Activated CD4-positive, alpha-beta T cell treated with anti-CD3 and anti-CD28 coated beads, Interleukin-2, amount 50 U/mL, for 48 hours (primary cell): ENCODE results near the gene SLC15A5.

Experiments
- DNase-seq, 2 experiments: peaks; one replicate each; pipeline ENCODE4 v3.0.0-alpha.2; 2020

SLC15A5 gene

GRCh38 chr12:16171348-16171747 is 106.1 kb downstream of the SLC15A5 start:
- DNase-seq, result no peak

- no peak for DNase-seq
These were observed 109.4 kb downstream of the SLC15A5 start for GRCh38 chr12:16168078-16168477.

GRCh38 chr12:16166563-16167470 is 110.7 kb downstream of the SLC15A5 start:
- DNase-seq, result no peak

- DNase-seq, result no peak
These were observed 112.0 kb downstream of the SLC15A5 start for GRCh38 chr12:16165506-16165905.

- no peak for DNase-seq
These were observed 113.6 kb downstream of the SLC15A5 start for GRCh38 chr12:16163901-16164300.

GRCh38 chr12:16163146-16163545 is 114.3 kb downstream of the SLC15A5 start:
- DNase-seq, result no peak

GRCh38 chr12:16159571-16159970 is 117.9 kb downstream of the SLC15A5 start:
- no peak for DNase-seq

- no peak for DNase-seq
These were observed 119.4 kb downstream of the SLC15A5 start for GRCh38 chr12:16158050-16158449.

GRCh38 chr12:16155938-16156337 is 121.5 kb downstream of the SLC15A5 start:
- DNase-seq, result no peak

GRCh38 chr12:16154990-16155389 is 122.5 kb downstream of the SLC15A5 start:
- DNase-seq, result no peak

GRCh38 chr12:16152885-16153673 is 124.4 kb downstream of the SLC15A5 start:
- DNase-seq, result no peak

- DNase-seq, result no peak
These were observed 127.2 kb downstream of the SLC15A5 start for GRCh38 chr12:16150276-16150675.

GRCh38 chr12:16148938-16149337 is 128.5 kb downstream of the SLC15A5 start:
- DNase-seq, result no peak
